Endometrium (tissue), 2 donors: ENCODE measurements around the gene CELA2A.
"Not testable (repeated sequence)": the region's sequence is repeated elsewhere in the genome, so short reads cannot be mapped to it uniquely, and the experiment has no call there.

Source experiments
- FAIRE-seq: peaks from 2 replicates; lab custom pipeline; 2012; peaks lifted over from hg19 to GRCh38; lab: Jason Lieb, UNC
- donor health status: control.
- donor health status: control.

The CELA2A gene

DNA sequence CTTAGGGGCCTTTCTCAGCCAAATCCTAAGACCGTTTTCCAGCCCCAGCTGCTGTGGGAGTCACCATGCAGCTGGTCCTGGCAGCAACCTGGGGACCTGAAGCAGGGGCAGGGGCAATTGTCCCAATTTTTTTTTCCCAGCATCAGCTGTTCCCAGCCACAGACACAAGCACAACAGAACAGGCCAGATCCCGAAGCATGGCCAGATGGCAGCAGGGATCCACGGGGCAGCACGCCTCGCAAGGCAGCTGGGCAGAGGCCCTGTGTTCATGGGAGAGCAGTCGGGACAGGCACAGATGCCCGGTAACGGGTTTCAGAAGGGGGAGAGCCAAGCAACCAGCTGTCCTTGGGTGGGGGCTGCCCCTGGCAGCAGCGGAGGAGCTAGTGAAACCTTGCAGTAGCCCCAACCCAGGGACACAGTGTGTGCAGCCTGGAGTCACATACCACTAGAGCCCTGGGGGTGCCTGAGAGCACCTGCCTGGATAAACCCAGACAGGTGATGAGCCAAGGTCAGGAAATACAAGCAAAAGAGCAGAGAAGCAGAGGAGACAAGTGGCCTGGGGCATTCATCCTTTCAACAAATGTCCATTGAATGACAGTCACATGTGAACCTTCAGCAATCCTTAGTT lies 13.4 kb downstream of the CELA2A start:
- FAIRE-seq = not testable (repeated sequence)

DNA sequence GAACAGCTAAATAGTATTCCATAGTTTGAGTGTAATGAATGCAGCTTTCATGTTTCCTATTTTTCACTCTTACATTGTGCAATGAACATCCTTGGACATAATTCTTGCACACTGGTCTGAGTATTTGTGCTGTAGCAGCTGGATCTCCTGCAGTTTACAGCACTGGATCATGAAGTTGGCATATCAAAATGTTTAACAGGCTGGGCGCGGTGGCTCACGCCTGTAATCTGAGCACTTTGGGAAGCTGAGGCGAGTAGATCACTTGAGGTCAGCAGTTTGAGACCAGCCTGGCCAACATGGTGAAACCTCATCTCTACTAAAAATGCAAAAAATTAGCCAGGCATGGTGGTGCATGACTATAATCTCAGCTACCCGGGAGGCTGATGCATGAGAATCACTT lies 14.5 kb downstream of the CELA2A start:
- not testable (repeated sequence) for FAIRE-seq

DNA sequence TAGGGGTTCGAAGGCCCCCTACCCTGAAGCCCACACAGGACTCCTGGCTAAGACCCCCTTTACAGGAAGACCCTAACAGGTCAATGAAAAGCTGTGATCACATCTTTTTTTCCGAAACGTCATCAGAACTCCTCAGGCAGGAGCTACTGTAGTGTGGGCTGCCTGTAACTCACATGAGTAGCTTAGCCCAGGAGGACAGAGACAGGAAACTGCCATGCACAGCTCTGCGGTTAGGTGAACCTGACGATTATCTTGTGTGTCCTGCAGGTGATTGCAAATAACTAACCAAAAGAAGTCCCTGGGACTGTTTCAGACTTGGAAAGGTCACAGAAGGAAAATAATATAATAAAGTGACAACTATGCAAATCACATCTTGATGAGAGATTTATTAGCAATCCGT lies 15.2 kb downstream of the CELA2A start:
- not testable (repeated sequence) for FAIRE-seq

DNA sequence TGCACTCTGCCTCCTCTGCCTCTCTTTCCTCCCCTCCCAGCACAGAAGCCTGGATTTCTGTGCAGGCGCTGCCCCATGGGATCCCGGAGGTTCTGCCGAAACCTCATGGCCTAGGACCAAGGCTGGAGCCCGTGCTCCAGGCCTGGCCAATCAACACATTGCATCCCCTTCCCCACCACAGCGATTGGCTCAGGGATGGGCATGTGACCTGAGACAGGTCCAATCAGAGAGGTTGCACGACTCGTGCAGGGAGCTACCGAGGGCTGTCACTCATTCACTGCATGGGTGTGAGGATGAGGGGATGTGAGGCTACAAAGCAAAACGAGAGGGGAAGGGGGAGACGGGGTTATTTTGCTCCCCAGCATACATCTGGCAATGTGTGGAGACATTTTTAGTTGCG lies 16.1 kb downstream of the CELA2A start:
- FAIRE-seq = no peak

DNA sequence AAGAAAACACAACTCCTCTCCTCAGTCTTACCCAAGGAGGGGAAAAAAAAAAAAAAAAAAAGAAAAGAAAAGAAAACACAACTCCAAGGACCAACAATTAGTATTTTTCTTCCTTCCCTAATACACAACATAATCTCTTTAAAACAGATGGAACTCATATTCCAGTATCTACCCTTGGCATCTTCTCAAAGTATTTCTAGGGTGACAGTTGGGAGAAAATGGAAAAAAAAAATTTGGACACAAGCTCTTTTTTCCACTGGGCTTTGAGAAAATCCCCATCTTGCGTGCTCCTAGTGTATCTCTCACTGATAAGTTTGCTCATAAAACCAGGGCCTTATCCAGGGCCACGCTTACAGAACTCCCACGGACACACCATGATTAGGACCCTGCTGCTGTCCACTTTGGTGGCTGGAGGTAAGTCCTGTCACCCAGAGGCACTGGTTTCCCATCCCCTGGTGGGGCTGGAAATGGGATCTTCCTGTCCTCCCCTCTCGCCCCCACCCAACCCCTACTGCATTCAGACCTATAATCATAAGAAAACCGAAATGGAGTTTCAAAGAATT lies 19.3 kb downstream of the CELA2A start, which contains the start of gene CELA2B:
Gene CELA2B, plus strand, starts transcription at position 353 of the 563 bp plus-strand sequence. Its CDS starts 22 bp downstream, at position 375.
- no peak for FAIRE-seq

DNA sequence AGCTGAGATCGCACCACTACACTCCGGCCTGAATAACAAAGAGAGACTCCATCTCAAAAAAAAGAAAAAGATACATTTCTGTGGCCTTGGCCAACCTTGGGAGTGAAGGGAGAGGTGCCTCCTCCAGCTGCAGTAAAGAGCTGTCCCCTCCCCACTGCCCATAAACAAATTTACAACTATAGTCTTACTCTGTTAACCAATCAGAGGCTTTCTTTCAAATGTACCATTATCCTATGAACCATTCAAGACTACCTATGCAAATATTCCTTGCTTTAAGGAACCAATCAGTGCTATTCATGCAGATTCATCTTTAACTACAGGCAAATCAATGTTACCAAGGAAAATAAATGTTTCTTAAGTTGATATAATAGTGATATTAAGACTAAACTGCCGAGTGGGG lies 20.4 kb downstream of the CELA2A start:
- FAIRE-seq = no peak

DNA sequence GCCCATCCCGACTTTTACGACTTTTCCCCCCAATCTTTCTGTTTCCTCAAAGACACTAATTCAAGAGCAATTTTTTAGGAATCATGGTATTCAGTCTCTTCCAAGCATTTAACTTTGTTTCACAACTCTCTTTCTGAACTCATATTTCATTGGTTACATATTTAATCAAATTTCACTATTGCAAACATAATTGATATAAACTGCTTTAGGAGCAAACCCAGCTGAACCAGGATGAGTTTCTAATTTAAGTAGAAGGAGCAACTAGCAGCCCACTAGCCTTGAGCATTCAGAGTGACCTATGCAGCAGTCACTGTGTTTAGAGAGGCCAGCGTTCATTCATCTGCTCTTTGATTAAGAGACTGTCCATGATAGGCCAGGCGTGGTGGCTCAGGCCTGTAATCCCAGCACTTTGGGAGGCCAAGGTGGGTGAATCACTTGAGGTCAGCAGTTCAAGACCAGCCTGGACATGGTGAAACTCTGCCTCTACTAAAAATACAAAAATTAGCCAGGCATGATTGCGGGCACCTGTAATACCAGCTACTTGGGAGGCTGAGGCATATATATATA lies 21.2 kb downstream of the CELA2A start:
- no peak for FAIRE-seq

DNA sequence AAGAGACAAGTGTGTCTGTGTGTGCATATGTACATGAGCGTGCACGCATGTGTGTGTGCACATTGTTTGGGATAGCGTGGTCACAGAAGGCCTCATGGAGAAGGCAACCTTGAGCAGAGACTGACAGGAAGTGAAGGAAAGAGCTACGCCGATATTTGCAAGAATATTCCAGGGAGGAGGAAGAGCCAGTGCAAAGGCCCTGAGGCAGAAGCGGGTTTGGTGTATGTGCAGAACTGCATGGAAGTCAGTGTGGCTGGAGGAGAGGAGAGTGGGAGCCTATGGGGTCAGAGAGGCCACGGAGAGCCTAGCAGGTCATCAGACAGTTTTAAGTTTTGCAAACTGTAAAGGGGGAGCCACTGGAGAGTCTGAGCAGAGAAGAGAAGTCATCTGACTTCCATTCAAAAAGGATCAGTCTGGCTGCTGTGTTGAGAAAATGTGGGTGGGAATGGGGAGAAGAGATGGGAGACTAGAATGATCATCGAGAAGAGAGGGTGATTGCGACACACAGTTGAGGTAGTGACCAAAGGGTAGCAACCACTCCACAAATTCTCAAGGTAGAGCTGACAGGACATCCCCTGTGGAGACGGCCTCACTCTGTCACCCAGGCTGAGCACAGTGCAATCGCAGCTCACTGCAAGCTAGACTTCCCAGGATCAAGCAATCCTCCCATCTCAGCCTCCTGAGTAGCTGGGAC lies 23.3 kb downstream of the CELA2A start:
- FAIRE-seq = no peak

DNA sequence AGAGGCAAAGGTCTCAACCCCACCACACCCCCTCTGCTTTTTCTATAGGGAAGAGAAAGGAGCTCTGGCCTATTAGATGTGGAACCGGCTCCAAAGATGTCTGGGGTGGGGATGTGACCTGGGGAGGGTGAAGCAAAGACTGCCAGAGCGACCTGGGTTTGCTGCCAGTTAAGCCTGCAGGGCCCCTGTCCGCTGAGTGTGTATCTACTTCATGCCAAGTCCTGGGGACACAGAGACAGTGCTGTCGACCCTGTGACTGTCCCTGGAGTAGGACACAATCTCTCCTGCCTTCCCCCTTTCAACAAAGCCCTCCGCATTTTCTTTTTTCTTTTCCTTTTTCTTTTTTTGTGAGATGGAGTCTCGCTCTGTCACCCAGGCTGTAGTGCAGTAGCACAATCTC lies 25.9 kb downstream of the CELA2A start:
- FAIRE-seq = not testable (repeated sequence)

DNA sequence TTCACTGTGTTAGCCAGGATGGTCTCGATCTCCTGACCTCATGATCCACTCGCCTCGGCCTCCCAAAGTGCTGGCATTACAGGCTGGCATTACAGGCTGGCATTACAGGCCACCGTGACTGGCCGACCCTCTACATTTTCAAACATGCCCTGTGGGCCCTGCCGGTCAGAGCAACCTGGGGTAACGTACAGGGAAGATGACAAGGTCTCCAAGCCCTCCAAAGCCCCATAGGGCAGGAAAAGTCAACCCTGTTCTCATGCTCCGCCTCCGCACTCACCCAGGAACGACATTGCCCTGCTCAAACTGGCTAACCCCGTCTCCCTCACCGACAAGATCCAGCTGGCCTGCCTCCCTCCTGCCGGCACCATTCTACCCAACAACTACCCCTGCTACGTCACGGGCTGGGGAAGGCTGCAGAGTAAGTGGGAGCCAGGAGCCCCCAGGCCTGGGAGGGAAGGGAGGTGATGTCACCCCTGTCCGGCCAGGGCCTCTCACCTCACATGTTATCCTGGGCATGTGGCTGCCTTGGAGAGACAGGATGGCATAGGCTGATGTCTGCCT lies 26.5 kb downstream of the CELA2A start:
- FAIRE-seq = not testable (repeated sequence)

DNA sequence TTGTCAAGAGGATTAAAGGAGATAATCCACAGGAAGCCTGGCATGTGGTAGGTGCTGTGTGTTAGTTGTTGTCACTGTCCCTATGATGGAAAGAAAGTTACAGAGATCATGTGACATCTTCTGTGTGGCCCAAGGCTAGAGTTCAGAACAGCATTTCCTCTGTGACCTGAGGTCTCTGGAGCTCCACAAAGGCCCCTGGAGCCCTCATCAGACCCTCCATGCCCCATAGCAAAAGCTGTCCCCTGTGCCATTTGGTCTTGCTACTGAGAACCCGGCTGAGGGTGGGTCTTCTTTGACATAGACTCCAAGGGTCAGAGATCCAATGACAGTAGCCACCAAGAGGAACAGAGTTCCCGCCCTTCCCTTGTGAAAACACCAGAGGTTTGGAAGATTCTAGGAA lies 27.4 kb downstream of the CELA2A start:
- FAIRE-seq = no peak

DNA sequence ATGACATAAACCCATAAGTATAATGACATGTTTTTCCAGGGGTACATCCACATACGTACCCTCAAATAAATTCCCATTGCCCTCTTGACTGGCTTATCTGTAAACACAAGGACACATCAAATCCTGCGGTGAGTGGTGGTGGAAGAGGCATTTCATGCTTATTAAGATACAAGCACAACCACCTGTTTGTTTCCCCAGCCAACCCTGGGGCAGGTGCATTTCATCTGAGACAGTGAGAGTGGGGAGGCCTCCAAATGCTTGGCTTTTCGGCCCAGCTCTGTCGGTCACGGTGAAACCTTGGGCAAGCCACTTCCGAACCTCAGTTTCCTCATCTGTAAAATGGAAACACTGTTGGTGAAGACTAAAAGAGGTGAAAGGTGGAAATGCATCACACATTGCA lies 27.9 kb downstream of the CELA2A start:
- FAIRE-seq = not testable (repeated sequence)

DNA sequence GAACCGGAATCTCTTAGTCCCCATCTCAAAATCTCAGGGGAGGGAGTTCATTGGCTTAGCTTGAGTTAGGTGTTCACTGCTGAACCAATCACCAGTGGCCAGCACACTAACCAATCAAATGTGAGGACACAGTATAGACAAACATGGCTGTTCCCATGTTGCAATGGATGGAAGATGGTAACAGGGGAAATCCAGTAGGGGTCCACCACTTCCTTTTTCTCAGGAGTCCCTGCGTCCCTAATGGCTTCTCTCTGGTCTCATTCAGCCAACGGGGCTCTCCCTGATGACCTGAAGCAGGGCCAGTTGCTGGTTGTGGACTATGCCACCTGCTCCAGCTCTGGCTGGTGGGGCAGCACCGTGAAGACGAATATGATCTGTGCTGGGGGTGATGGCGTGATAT lies 29.1 kb downstream of the CELA2A start:
- FAIRE-seq = no peak

DNA sequence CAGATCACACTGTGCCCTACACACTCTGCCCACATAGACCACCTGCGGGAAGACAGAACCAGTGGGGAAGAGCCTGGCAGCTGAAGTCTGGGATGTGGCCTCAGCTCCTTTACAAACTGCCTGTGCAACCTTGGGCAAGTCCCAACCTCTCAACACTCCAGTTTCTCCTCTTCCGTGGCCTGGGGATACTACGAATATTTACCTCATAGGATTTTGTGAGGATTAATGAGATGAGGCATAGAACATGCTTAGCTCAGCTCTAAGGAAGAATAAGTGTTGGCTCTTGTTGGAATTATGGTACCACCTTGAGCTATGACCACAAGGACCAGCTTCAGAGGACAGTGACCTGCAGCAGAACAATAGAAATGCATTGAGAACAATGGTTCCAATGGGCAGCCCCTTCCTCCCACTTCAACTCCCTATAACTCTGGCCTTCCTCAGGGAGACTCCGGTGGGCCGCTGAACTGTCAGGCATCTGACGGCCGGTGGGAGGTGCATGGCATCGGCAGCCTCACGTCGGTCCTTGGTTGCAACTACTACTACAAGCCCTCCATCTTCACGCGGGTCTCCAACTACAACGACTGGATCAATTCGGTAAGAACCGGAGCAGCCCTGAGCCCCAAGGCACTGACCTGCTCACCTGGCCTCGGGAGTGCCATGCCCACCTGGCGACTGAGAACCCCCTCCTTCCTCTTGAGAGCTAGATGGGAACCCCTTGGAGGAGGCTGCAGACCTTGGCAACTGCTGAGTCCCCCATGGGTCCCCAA lies 30.5 kb downstream of the CELA2A start:
- not testable (repeated sequence) for FAIRE-seq

DNA sequence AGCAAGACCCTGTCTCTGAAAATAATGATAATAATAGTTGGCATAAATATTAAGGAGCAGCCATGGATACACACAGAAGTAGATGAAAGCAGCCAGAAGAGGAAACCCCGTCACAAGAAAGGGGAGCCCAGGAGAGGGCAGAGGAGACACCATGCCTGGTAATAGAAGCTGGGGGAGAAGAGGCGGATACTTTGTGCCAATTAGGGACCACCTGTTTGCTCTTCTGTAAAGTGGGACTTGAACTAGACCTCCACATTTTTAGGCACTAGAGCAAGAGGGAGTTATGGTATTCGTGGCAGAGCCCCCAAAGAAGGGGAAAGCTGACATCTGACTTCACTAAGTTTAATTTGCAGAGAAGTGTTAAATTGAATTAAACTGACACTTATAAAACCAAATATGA lies 31.8 kb downstream of the CELA2A start:
- no peak for FAIRE-seq

DNA sequence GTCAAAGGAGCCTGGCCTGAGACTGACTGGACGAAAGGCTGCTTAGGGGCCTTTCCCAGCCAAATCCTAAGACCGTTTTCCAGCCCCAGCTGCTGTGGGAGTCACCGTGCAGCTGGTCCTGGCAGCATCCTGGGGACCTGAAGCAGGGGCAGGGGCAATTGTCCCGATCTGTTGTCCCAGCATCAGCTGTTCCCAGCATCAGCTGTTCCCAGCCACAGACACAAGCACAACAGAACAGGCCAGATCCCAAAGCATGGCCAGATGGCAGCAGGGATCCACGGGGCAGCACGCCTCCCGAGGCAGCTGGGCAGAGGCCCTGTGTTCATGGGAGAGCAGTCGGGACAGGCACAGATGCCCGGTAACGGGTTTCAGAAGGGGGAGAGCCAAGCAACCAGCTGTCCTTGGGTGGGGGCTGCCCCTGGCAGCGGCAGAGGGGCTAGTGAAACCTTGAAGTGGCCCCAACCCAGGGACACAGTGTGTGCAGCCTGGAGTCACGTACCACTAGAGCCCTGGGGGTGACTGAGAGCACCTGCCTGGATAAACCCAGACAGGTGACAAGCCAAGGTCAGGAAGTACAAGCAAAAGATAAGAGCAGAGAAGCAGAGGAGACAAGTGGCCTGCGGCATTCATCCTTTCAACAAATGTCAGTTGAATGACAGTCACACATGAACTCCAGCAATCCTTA lies 32.7 kb downstream of the CELA2A start:
- FAIRE-seq = no peak

DNA sequence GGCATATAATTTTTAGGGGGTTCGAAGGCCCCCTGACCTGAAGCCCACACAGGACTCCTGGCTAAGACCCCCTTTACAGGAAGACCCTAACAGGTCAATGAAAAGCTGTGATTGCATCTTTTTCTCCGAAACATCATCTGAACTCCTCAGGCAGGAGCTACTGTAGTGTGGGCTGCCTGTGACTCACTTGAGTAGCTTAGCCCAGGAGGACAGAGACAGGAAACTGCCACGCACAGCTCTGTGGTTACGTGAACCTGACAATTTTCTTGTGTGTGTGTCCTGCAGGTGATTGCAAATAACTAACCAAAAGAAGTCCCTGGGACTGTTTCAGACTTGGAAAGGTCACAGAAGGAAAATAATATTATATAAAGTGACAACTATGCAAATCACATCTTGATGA lies 34.5 kb downstream of the CELA2A start:
- FAIRE-seq = not testable (repeated sequence)

DNA sequence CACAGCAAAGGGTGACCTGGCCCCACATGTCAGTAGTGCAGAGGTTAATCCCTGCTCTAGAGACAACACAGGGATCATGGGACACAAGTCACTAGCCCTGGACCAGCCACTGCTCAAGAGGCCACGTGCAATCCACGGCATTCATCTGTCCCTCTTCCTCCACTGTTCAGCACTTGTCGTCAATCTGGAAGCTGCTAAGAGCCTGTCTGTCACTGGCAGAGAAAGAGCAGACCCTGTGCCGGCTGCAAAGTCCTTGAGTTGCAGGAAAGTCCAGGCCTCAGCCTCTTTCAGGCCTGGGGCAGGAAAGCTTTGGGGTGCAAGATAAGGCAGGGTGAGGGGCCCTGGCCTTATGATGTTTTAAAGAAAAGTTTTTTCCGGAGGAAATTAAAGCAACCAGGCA lies 36.1 kb downstream of the CELA2A start:
- no peak for FAIRE-seq

DNA sequence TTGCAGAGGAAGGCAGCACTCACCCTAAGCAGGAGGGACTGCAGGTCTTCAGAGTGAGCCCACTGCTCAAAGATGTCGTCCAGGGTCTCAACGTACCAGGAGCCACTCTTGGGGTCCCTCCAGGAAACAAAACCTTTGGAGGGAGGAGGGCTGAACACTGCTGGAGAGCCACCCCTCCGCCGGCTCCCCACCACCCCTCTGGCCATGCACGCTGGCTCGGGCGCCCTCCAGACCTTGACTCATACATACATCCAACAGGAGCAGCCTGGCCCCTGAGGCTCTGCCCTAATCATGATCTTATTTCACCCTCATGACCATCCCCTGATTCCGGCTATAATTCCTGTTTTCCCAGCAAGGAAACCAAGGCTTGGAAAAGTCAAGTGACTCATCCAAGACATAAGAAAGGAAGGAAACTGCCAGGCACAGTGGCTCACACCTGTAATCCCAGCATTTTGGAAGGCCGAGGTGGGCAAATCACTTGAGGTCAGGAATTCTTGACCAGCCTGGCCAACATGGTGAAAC lies 37.4 kb downstream of the CELA2A start:
- no peak for FAIRE-seq

DNA sequence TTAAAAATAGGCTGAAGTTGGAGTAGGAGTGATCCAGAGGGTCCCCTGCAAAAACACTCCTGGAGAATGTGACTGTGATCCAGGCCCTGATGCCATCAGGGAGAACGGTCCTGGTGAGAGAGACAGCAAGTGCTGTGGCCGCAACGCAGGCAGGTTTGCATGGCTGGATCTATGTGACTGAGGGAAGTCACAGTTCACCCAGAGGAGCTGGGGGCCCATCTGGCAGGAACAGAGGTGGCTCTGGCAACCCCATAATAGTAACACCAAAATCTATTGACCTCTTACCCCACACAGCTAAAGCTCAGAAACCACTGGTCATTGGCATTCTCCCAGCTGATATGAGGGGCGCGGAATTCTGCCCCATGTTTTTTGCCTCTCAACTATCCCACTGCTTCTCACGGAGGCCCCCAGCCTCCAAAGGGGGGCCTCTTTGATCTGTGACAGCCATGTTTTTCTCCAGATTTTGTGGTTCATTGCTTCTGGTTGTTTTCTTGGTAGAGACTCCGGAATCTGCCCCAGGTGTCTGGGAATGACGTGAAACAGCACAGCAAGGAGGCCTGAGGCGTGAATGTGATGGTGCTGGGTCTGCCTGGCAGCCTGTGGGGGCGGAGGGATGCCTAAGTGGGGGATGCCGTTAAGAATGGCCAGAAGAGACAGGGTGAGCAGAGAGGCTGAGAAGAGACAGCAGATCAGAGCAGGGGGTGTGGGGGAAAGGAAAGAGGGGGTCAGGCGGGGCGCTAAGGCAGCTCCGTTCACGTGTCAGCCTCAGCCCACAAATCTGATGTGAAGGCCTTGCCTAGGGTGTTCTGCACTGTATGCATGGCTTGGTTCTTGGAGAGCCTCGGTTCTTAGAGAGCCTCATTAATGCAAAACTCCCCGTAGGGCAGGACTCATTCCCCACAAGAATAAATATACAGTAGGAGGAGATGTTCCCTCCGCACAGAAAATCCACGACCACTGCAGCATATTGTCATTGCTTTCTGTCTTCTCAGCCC lies 43.9 kb downstream of the CELA2A start:
- FAIRE-seq = no peak
